Measurements from ENCODE around the gene RBM5. TPM values are rescaled to one million over a fixed set of nuclear protein-coding genes. Genes with fewer than 3 reads are reported as not detected.

RBM5 gene
- total RNA-seq, 1 donor from 2014 or later = 124 TPM

GRCh38 chr3:50164984-50165909 is 76.5 kb downstream of the RBM5 start:
- peaks cover 26% of the 10 kb centered on the region for H3K27me3 Mint-ChIP-seq (ENCODE audit: low read depth, unreplicated experiment)
- peaks cover 8% of the 10 kb centered on the region for H3K4me1 Mint-ChIP-seq (ENCODE audit: low read depth, unreplicated experiment)
- DNase-seq (ENCODE audit: low read depth) (peak; percentile 75), FAIRE-seq (no peak)
- TF ChIP-seq CTCF (IDR thresholded peaks at IDR 0.05; ENCODE audit: insufficient read depth, low read depth, low read length) (no peak), EZH2 (IDR thresholded peaks at IDR 0.05; ENCODE audit: insufficient read depth, low read length) (no peak)
- Histone ChIP-seq H3K4me1 (ENCODE audit: insufficient read depth, low read length) (peaks cover 56% of the 10 kb centered on the region), H2AFZ (ENCODE audit: low read depth, low read length) (no peak overlapping the region), H3K36me3 (ENCODE audit: insufficient read depth, low read length) (no peaks in the 10 kb centered on the region), H3K27ac (ENCODE audit: low read depth, low read length) (peak overlapping the region; percentile 16), H3K9me3 (ENCODE audit: insufficient read depth, low read depth, low read length) (no peaks in the 10 kb centered on the region), H3K9ac (ENCODE audit: low read length) (no peak overlapping the region), H4K20me1 (ENCODE audit: insufficient read depth, low read length) (peaks cover 4% of the 10 kb centered on the region), H3K27me3 (ENCODE audit: insufficient read depth, low read length) (no peaks in the 10 kb centered on the region), H3K4me2 (ENCODE audit: low read length) (peak overlapping the region; percentile 70), H3K4me3 (ENCODE audit: insufficient read depth, low read depth, low read length) (no peak overlapping the region), H3K79me2 (ENCODE audit: insufficient read depth, low read length) (no peaks in the 10 kb centered on the region)
- H3K4me3 Mint-ChIP-seq (ENCODE audit: unreplicated experiment) = no peak overlapping the region
- no peaks in the 10 kb centered on the region for H3K9me3 Mint-ChIP-seq (ENCODE audit: unreplicated experiment)
- H3K27ac Mint-ChIP-seq (ENCODE audit: unreplicated experiment) = no peak overlapping the region
- peaks cover 2% of the 10 kb centered on the region for H3K36me3 Mint-ChIP-seq (ENCODE audit: low read depth, unreplicated experiment)

- no peak overlapping the region for H3K27ac Mint-ChIP-seq (ENCODE audit: unreplicated experiment)
- H3K9me3 Mint-ChIP-seq (ENCODE audit: unreplicated experiment) = no peaks in the 10 kb centered on the region
- H3K9ac ChIP-seq (ENCODE audit: low read length) = peak overlapping the region; percentile 13
- peak overlapping the region; percentile 70 for H3K4me2 ChIP-seq (ENCODE audit: low read length)
- FAIRE-seq (no peak), DNase-seq (ENCODE audit: low read depth) (peak; percentile 16)
- H2AFZ ChIP-seq (ENCODE audit: low read depth, low read length) = no peak overlapping the region
- H3K79me2 ChIP-seq (ENCODE audit: insufficient read depth, low read length) = no peaks in the 10 kb centered on the region
- no peaks in the 10 kb centered on the region for H3K9me3 ChIP-seq (ENCODE audit: insufficient read depth, low read depth, low read length)
- no peaks in the 10 kb centered on the region for H3K27me3 ChIP-seq (ENCODE audit: insufficient read depth, low read length)
- H3K36me3 ChIP-seq (ENCODE audit: insufficient read depth, low read length) = no peaks in the 10 kb centered on the region
- no peak overlapping the region for H3K4me3 ChIP-seq (ENCODE audit: insufficient read depth, low read depth, low read length)
- peak overlapping the region; percentile 16 for H3K27ac ChIP-seq (ENCODE audit: low read depth, low read length)
- H3K27me3 Mint-ChIP-seq (ENCODE audit: low read depth, unreplicated experiment) = peaks cover 26% of the 10 kb centered on the region
- H3K4me3 Mint-ChIP-seq (ENCODE audit: unreplicated experiment) = no peak overlapping the region
- H3K4me1 Mint-ChIP-seq (ENCODE audit: low read depth, unreplicated experiment) = peaks cover 8% of the 10 kb centered on the region
- TF ChIP-seq EZH2 (IDR thresholded peaks at IDR 0.05; ENCODE audit: insufficient read depth, low read length) = no peak
- no peak for TF ChIP-seq CTCF (IDR thresholded peaks at IDR 0.05; ENCODE audit: insufficient read depth, low read depth, low read length)
- peaks cover 2% of the 10 kb centered on the region for H3K36me3 Mint-ChIP-seq (ENCODE audit: low read depth, unreplicated experiment)
- peaks cover 4% of the 10 kb centered on the region for H4K20me1 ChIP-seq (ENCODE audit: insufficient read depth, low read length)
- H3K4me1 ChIP-seq (ENCODE audit: insufficient read depth, low read length) = peaks cover 60% of the 10 kb centered on the region
Measured at GRCh38 chr3:50165910-50166538, 77.3 kb downstream of the RBM5 start.
